OCI-LY1 (cell line): Measurements from ENCODE around the gene RNF114.

ENCODE experiments used
- CTCF ChIP-seq: fragments of 200-600 bp; sonication (generic), shearing (Covaris generic); IDR thresholded peaks from 2 replicates; pipeline ENCODE4 v1.5.1; 2017; ENCODE audit warnings: mild to moderate bottlenecking, antibody characterized with exemption, low read length, moderate library complexity, mixed read lengths
- EZH2 ChIP-seq: fragments of 200-600 bp; sonication (generic), shearing (Covaris generic); IDR thresholded peaks from 2 replicates; pipeline ENCODE4 v1.8.0; 2017; ENCODE audit warnings: borderline replicate concordance, mixed run types, mild to moderate bottlenecking, antibody characterized with exemption, low read length, moderate library complexity, mixed read lengths

DNA sequence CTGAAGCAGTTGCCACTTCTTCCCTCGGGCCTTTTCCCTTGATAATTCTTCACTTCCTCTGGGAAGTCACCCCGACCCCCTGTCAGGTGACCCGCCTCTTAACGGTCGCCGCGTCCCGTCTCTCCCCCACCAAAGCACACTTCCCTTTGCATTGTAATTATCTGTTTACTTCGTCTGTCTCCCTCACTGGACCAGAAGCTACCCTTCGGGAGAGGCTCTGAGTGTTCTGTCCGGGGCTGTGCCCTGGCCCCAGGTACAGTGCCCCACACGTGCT is 45.8 kb downstream of the RNF114 start:
- TF ChIP-seq CTCF = no peak
- no peak for TF ChIP-seq EZH2
